Caco-2 (cell line): ENCODE measurements around the gene ST6GALNAC3. TPM values are rescaled to one million over a fixed set of nuclear protein-coding genes. Genes with fewer than 3 reads are reported as not detected.

Experiments
- BruUV-seq: library from RNA; stranded (reverse); fragments of 400-500 nt; replicated peaks from 2 replicates; lab custom pipeline; 2021; lab: Mats Ljungman, UMichigan
- CTCF ChIA-PET: fragments of 300-600 bp; sonication (Branson Sonifier 250); formaldehyde crosslinking; loops from one replicate; lab custom pipeline; 2022; ENCODE audit warnings: antibody characterized with exemption; lab: Charles Lee
- POLR2A ChIA-PET: fragments of 300-600 bp; sonication (Branson Sonifier 250); formaldehyde crosslinking; loops from one replicate; lab custom pipeline; 2022; ENCODE audit warnings: antibody characterized with exemption; lab: Charles Lee
- DNase-seq, 2 experiments: peaks; one replicate each; pipeline versions ENCODE4 v3.0.0 to v3.0.0-alpha.2; 2020 to 2022
- H3K27me3 ChIP-seq: replicated peaks from 2 replicates; pipeline ENCODE4 v1.6.0; 2011; ENCODE audit warnings: low read length; ENCODE audit not compliant: control insufficient read depth, insufficient read depth
- H3K36me3 ChIP-seq: 2 replicates; pipeline ENCODE4 v1.5.1; 2011; ENCODE audit warnings: low read length; ENCODE audit not compliant: control insufficient read depth, insufficient read depth
- H3K4me1 ChIP-seq: fragments of 250-450 bp; sonication (Bioruptor Pico); 2 replicates; pipeline ENCODE4 v1.5.1; 2020; ENCODE audit warnings: mild to moderate bottlenecking
- H3K4me3 ChIP-seq: 2 replicates; pipeline ENCODE4 v1.5.1; 2011; ENCODE audit warnings: low read depth, mild to moderate bottlenecking, control low read depth, low read length
- H3K9me3 ChIP-seq: fragments of 250-450 bp; sonication (Bioruptor Pico); 2 replicates; pipeline ENCODE4 v1.5.1; 2020; ENCODE audit warnings: mild to moderate bottlenecking, moderate library complexity
- H3K27ac Mint-ChIP-seq: one replicate; pipeline ENCODE4 v1.8.0; 2022; ENCODE audit warnings: mixed read lengths; ENCODE audit not compliant: unreplicated experiment
- H3K27me3 Mint-ChIP-seq: one replicate; pipeline ENCODE4 v1.8.0; 2022; ENCODE audit warnings: mixed read lengths; ENCODE audit not compliant: insufficient read depth, unreplicated experiment
- H3K36me3 Mint-ChIP-seq: one replicate; pipeline ENCODE4 v1.8.0; 2022; ENCODE audit warnings: mild to moderate bottlenecking, mixed read lengths; ENCODE audit not compliant: insufficient read depth, unreplicated experiment
- H3K4me1 Mint-ChIP-seq: one replicate; pipeline ENCODE4 v1.8.0; 2022; ENCODE audit warnings: low read depth, mixed read lengths; ENCODE audit not compliant: unreplicated experiment
- H3K4me3 Mint-ChIP-seq: one replicate; pipeline ENCODE4 v1.8.0; 2022; ENCODE audit warnings: mild to moderate bottlenecking, moderate library complexity, mixed read lengths; ENCODE audit not compliant: unreplicated experiment
- H3K9me3 Mint-ChIP-seq: one replicate; pipeline ENCODE4 v1.8.0; 2022; ENCODE audit warnings: mixed read lengths; ENCODE audit not compliant: unreplicated experiment
- CTCF ChIP-seq, 2 experiments: fragments of 200-600 bp in 1 of 2; IDR thresholded peaks; 1 replicate in 1 of 2; 2 replicates in 1 of 2; pipeline versions ENCODE4 v1.5.1 to v1.8.0; 2011 to 2022; ENCODE audit warnings: antibody characterized with exemption in 1 of 2, control low read depth in 1 of 2, inconsistent platforms in 1 of 2, low read depth in 1 of 2, low read length in 1 of 2, mild to moderate bottlenecking in 1 of 2, moderate library complexity in 1 of 2; ENCODE audit not compliant: insufficient read depth in 1 of 2, severe bottlenecking in 1 of 2, unreplicated experiment in 1 of 2
- intact Hi-C: fragments of 100-400 bp; cut with micrococcal nuclease; formaldehyde crosslinking; loops from one replicate; pipeline ENCODE4 v1.10.0; 2022; ENCODE audit not compliant: unreplicated experiment
- total RNA-seq: library from RNA; stranded (reverse); gene quantifications from 2 replicates; pipeline ENCODE4 v1.2.3, GENCODE V29; 2022

Gene ST6GALNAC3
- total RNA-seq, 1 experiment from 2014 or later = 16.0 TPM

GRCh38 chr1:76086109-76086508 lies 11.6 kb downstream of the ST6GALNAC3 start:
- TF ChIP-seq CTCF (IDR thresholded peaks at IDR 0.05; ENCODE audit: insufficient read depth in 1 of 2, low read depth in 1 of 2, low read length in 1 of 2, severe bottlenecking in 1 of 2, unreplicated experiment in 1 of 2) = no peak
- Mint-ChIP-seq H3K27me3 (no peaks in the 10 kb centered on the region), H3K27ac (no peak overlapping the region), H3K4me3 (no peak overlapping the region), H3K36me3 (peaks cover 16% of the 10 kb centered on the region), H3K4me1 (peaks cover 32% of the 10 kb centered on the region), H3K9me3 (no peaks in the 10 kb centered on the region)
- ChIA-PET POLR2A (no interaction called here), CTCF (no interaction called here)
- H3K27me3 ChIP-seq = no peaks in the 10 kb centered on the region
- H3K36me3 ChIP-seq = no peaks in the 10 kb centered on the region
- no peaks in the 10 kb centered on the region for H3K9me3 ChIP-seq
- intact Hi-C loops = no loop called here
- no peak overlapping the region for H3K4me3 ChIP-seq
- no TSS peak for BruUV-seq
- peaks cover 11% of the 10 kb centered on the region for H3K4me1 ChIP-seq
- no peak for DNase-seq

- no TSS peak for BruUV-seq
- Mint-ChIP-seq H3K4me1 (peaks cover 28% of the 10 kb centered on the region), H3K27me3 (no peaks in the 10 kb centered on the region), H3K9me3 (no peaks in the 10 kb centered on the region), H3K27ac (no peak overlapping the region), H3K4me3 (no peak overlapping the region), H3K36me3 (peaks cover 13% of the 10 kb centered on the region)
- no peak for TF ChIP-seq CTCF (IDR thresholded peaks at IDR 0.05; ENCODE audit: insufficient read depth in 1 of 2, low read depth in 1 of 2, low read length in 1 of 2, severe bottlenecking in 1 of 2, unreplicated experiment in 1 of 2)
- intact Hi-C loops = no loop called here
- POLR2A ChIA-PET = no interaction called here
- H3K4me3 ChIP-seq = no peak overlapping the region
- H3K36me3 ChIP-seq = no peaks in the 10 kb centered on the region
- no peaks in the 10 kb centered on the region for H3K9me3 ChIP-seq
- H3K4me1 ChIP-seq = peaks cover 11% of the 10 kb centered on the region
- DNase-seq = no peak
- CTCF ChIA-PET = no interaction called here
- no peaks in the 10 kb centered on the region for H3K27me3 ChIP-seq
Observed at GRCh38 chr1:76086597-76086996, 12.1 kb downstream of the ST6GALNAC3 start.

GRCh38 chr1:76090283-76091203 lies 16.0 kb downstream of the ST6GALNAC3 start:
- no peaks in the 10 kb centered on the region for H3K27me3 ChIP-seq
- POLR2A ChIA-PET = no interaction called here
- H3K36me3 ChIP-seq = no peaks in the 10 kb centered on the region
- no TSS peak for BruUV-seq
- H3K36me3 Mint-ChIP-seq = peaks cover 8% of the 10 kb centered on the region
- no peaks in the 10 kb centered on the region for H3K27me3 Mint-ChIP-seq
- H3K9me3 Mint-ChIP-seq = no peaks in the 10 kb centered on the region
- TF ChIP-seq CTCF (IDR thresholded peaks at IDR 0.05; ENCODE audit: insufficient read depth in 1 of 2, low read depth in 1 of 2, low read length in 1 of 2, severe bottlenecking in 1 of 2, unreplicated experiment in 1 of 2) = no peak
- peaks cover 26% of the 10 kb centered on the region for H3K4me1 Mint-ChIP-seq
- H3K27ac Mint-ChIP-seq = no peak overlapping the region
- no peak overlapping the region for H3K4me3 ChIP-seq
- no peak for DNase-seq
- no peaks in the 10 kb centered on the region for H3K9me3 ChIP-seq
- H3K4me3 Mint-ChIP-seq = no peak overlapping the region
- intact Hi-C loops = no loop called here
- H3K4me1 ChIP-seq = peaks cover 11% of the 10 kb centered on the region
- CTCF ChIA-PET = no interaction called here
